A549 treated with Hydrocortisone at 1 μM for 4 hours (cell line): ENCODE results near the gene AKR7A3. TPM values are rescaled to one million over a fixed set of nuclear protein-coding genes. Genes with fewer than 3 reads are reported as not detected.

Experiments
- total RNA-seq: library from RNA; stranded (reverse); fragments of 200-300 nt; extraction: Qiagen RNA extraction; gene quantifications from 5 replicates; pipeline ENCODE4 v1.2.3, GENCODE V29; 2022

AKR7A3 gene
- total RNA-seq, result 0.06 to 0.16 TPM (median 0.12 TPM) in 4 of 5 replicates, not detected in the other

DNA sequence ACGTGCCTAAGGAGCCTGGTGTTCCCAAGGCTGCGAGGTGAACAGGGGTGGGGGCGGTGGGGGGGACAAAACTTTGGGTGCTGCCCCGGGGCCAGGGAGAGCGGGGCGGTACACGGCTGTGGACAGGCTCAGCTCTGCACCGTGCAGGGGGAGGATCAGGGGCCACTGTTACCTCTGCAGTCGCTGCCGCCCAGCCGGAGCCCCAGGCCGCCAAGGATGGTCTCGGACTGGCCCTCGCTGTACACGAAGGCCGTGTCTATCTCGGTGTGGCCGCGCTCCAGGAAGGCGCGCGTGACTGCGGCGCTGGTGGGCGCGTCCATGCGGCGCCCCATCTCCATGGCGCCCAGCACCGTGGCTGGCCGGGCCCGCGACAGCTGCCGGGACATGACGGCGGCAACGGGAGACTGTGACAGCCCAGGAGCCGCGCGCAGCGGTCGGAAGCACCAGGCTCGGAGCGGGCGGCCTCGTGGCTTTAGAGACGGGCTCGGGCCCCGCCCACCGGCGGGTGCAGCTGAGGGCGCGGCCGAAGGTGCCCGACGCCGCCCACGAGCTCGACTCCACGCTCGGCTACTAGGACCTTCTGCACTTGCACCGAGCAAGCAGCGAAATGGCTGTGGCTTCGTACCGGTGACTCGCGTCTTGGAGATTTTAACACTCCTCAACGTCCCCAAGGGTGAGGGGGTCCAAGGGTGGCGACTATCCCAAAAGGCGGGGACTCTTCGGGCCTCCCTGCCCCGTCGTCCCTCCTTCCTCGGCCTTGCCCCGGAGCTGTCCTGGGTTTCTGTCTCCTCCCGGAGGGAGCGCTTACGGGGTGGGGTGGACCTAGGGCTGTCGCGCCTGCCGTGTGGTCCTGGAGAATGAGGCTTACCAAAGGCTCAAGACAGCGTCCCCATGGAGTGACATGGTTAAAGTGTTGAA, at the start of gene AKR7A3:
TSS of gene AKR7A3 (minus strand) at position 447 of the 918 bp plus-strand sequence. CDS start at position 386, 61 bp downstream.

DNA sequence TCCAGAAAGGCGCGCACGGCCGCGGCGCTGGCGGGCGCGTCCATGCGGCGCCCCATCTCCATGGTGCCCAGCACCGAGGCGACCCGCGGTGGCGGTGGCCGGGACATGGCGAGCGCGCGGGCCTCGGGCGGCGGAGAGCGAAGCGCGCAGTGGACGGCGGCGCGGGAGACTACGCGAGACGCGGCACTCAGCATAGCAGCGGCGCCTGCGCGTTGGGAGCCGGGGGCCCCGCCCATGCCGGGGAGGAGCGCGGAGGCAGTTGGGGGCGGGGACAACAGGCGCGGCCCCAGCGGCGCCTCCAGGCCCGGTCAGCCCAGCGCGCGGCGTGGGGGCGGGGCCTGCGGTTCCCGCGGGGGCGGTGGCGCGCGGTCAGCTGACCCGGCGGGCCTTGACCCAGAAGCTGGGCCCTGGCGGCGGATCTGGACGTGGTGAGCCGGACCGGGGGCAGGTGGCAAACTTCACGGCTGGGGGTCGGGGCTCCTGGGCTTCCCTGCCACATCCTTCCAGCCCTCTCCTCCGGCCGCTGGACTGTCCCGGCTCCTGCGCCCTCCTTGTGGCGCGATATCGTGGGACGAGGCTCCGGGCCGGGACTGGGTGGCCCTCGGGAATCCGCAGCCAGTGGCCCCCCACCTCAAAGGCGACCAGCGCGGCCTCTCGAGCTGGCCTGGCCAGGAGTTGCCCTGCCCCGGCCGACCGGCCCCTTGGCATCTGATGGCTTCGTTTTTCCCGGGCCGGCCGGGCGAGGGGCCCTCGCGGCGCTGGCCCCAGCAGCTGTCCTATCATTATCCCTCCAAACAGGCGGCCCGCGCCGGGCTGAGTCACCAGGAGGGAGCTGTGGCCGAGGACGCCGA, 23.6 kb upstream of the AKR7A3 start, which contains the start of the genes AKR7A2 and SLC66A1:
TSS of gene AKR7A2 (minus strand) at position 214 of the 851 bp plus-strand sequence. CDS start at position 194, 20 bp downstream.
TSS of gene SLC66A1 (plus strand) at position 396 of the 851 bp plus-strand sequence. CDS start 5,352 bp downstream, outside the sequence.

GRCh38 chr1:19251305-19252196, 37.0 kb downstream of the AKR7A3 start, which contains the start of the genes EMC1 and MRTO4:
TSS of gene EMC1 (minus strand) at chr1:19251524. CDS start at chr1:19251509, 15 bp downstream.
TSS of gene MRTO4 (plus strand) at chr1:19251805. CDS start at chr1:19251836, 31 bp downstream.

Other genes with a start within 250 kb of the AKR7A3 start
- 94.8 to 114 TPM (median 96.2 TPM) in 5 replicates for gene UBR4, start 78.5 kb downstream of the AKR7A3 start, total RNA-seq
- gene EMC1, start 37.2 kb downstream of the AKR7A3 start, total RNA-seq, result 31.4 to 33.3 TPM (median 32.9 TPM) in 5 replicates
- gene MRTO4, start 37.0 kb downstream of the AKR7A3 start, total RNA-seq, result 62.2 to 71.3 TPM (median 65.4 TPM) in 5 replicates
- gene AKR7A2, start 23.4 kb upstream of the AKR7A3 start, total RNA-seq, result 34.9 to 51.7 TPM (median 50.3 TPM) in 5 replicates
- gene SLC66A1, start 23.6 kb upstream of the AKR7A3 start, total RNA-seq, result 16.5 to 23.3 TPM (median 21.1 TPM) in 5 replicates
- 230 to 274 TPM (median 231 TPM) in 5 replicates for gene CAPZB, start 196.8 kb upstream of the AKR7A3 start, total RNA-seq